ENCODE data around the gene IL31. TPM values are rescaled to one million over a fixed set of nuclear protein-coding genes. Genes with fewer than 3 reads are reported as not detected.
A peak's percentile ranks its signal among the peaks of the same experiment; 100 is the strongest.

The IL31 gene
- polyA plus RNA-seq, 2 of the 4 experiments (the other 2 are of a cell fraction) = not detected

DNA sequence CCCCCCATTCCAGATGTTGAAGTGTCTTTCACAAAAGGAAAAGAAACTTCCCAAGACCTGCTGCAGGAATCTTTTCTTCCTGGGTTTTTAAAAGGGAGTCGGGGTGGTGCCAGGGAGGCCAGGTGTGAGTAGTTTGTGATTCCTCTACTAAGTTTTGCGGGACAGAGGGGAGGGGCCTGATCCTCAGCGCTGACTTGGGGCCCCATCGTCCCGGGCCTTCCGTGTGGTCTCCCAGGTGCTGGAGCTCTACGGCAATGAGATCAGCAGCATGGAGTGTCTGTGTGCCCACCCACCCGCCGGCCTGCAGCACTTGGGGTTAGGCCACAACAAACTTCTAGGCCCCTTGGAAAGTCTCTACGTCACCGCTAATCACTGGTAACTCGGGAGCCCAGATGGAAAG lies 13.4 kb upstream of the IL31 start (continued):
- no peak for TF ChIP-seq CBX2 (IDR thresholded peaks at IDR 0.05; ENCODE audit: borderline replicate concordance, low read depth)
- no peak for TF ChIP-seq EHF (CRISPR knock-in tag; IDR thresholded peaks at IDR 0.05)
- no peak for TF ChIP-seq CBX8 (IDR thresholded peaks at IDR 0.05)
- no peak for TF ChIP-seq CTCF (IDR thresholded peaks at IDR 0.05)
- no peak for TF ChIP-seq CHD4 (IDR thresholded peaks at IDR 0.05; ENCODE audit: borderline replicate concordance)
- no peak for TF ChIP-seq RAD21 (conservative IDR thresholded peaks at IDR 0.05 in 1 of 2, IDR thresholded peaks at IDR 0.05 in 1 of 2)
- no peak for TF ChIP-seq NFE2L2 (conservative IDR thresholded peaks at IDR 0.05; ENCODE audit: low read length)

DNA sequence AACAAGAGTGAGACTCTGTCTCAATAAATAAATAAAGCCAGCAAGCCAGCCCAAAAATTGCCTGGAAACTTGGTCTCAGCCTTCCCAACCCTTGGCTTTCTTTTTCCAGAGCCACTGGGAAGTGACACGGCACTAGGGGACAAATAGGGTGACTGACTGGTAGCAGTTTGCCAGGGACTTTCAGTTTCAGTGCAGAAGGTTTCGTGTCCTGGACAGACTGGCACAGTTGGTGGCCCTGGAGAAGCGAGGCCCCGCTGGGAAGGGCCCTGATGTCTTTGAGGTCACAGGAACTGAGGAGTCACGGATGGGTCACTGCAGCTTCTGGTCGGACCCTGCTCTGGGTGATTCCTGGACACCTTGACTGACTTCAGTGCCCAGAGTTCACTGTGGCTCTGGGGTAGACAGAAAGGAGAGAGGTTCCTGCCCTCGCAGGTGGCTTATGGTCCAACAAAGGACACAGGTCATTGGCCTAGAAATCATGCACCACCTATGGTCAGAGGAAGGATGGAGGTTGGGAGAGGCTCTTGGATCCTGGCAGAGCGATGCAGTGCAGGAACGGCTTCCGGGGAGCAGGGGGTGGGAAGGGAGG lies 11.6 kb upstream of the IL31 start:
- no peak overlapping the region for H3K4me3 ChIP-seq
- no peak overlapping the region for H3K27ac ChIP-seq
- H3K4me2 ChIP-seq = no peak overlapping the region
- FAIRE-seq (no peak), DNase-seq (ENCODE audit: low read depth in 1 of 2, low spot score in 1 of 2) (no peak), ATAC-seq (0 out of 6 replicates have a peak, but pooled peaks of 1 of the 2 experiments have one; percentile 9)
- no peaks in the 10 kb centered on the region for H3K4me1 ChIP-seq
- 72% methylated on average over 10 of the region's 10 CpGs for WGBS (ENCODE audit: missing lambda C conversion rate)
- POLR2A ChIA-PET = no interaction called here
- CTCF ChIA-PET = interaction anchor here (1.9 to 10.5 kb wide), 2 partner anchors 57 to 62 kb away, joined by 3 to 117 read pairs; no protein-coding TSS in a partner anchor
- H3K9me3 ChIP-seq = no peaks in the 10 kb centered on the region
- TF ChIP-seq JUN (IDR thresholded peaks at IDR 0.05) (no peak), EHF (CRISPR knock-in tag; IDR thresholded peaks at IDR 0.05) (no peak), KDM1A (IDR thresholded peaks at IDR 0.05; ENCODE audit: low read depth) (no peak), EP300 (IDR thresholded peaks at IDR 0.05) (no peak), NR3C1 (IDR thresholded peaks at IDR 0.05) (no peak), PBX3 (IDR thresholded peaks at IDR 0.05) (no peak), FOSB (CRISPR knock-in tag; IDR thresholded peaks at IDR 0.05) (no peak)

GRCh38 chr12:122185079-122185478 lies 11.1 kb upstream of the IL31 start:
- POLR2A ChIA-PET = no interaction called here
- 70% methylated on average over 7 of the region's 7 CpGs for WGBS (ENCODE audit: missing lambda C conversion rate)
- no peaks in the 10 kb centered on the region for H3K4me1 ChIP-seq
- H3K4me3 ChIP-seq = no peak overlapping the region
- CTCF ChIA-PET = no interaction called here
- FAIRE-seq = no peak
- H3K27ac ChIP-seq = no peak overlapping the region
- no peak for TF ChIP-seq RARB (CRISPR knock-in tag; IDR thresholded peaks at IDR 0.05)
- no peak for TF ChIP-seq JUN (IDR thresholded peaks at IDR 0.05)
- TF ChIP-seq SREBF2 (IDR thresholded peaks at IDR 0.05) = no peak
- TF ChIP-seq NR3C1 (IDR thresholded peaks at IDR 0.05) = no peak
- TF ChIP-seq RNF2 (IDR thresholded peaks at IDR 0.05; ENCODE audit: borderline replicate concordance, low read depth) = no peak
- TF ChIP-seq RCOR1 (IDR thresholded peaks at IDR 0.05; ENCODE audit: low read depth, low read length) = no peak
- no peak for TF ChIP-seq RFX5 (IDR thresholded peaks at IDR 0.05)
- TF ChIP-seq FOXS1 (CRISPR knock-in tag; IDR thresholded peaks at IDR 0.05) = no peak
- TF ChIP-seq HOXB13 (CRISPR knock-in tag; IDR thresholded peaks at IDR 0.05; ENCODE audit: low read depth) = no peak
- TF ChIP-seq JUNB (IDR thresholded peaks at IDR 0.05) = no peak
- no peak for TF ChIP-seq HEYL (CRISPR knock-in tag; IDR thresholded peaks at IDR 0.05)
- no peak for TF ChIP-seq POLR2A (IDR thresholded peaks at IDR 0.05; ENCODE audit: low read length)
- no peak for TF ChIP-seq TFCP2L1 (CRISPR knock-in tag; IDR thresholded peaks at IDR 0.05)
- no peak for TF ChIP-seq EHMT2 (IDR thresholded peaks at IDR 0.05; ENCODE audit: low read depth)
- no peak for TF ChIP-seq CBX8 (IDR thresholded peaks at IDR 0.05)
- no peak for TF ChIP-seq BCL3 (IDR thresholded peaks at IDR 0.05)
- TF ChIP-seq KDM5A (IDR thresholded peaks at IDR 0.05) = no peak
- no peaks in the 10 kb centered on the region for H3K9me3 ChIP-seq
- no peak for DNase-seq (ENCODE audit: low read depth in 1 of 2, low spot score in 1 of 2)
- H3K4me2 ChIP-seq = no peak overlapping the region
- ATAC-seq = no peak
